ENCODE measurements around the gene FGB.

Gene FGB

DNA sequence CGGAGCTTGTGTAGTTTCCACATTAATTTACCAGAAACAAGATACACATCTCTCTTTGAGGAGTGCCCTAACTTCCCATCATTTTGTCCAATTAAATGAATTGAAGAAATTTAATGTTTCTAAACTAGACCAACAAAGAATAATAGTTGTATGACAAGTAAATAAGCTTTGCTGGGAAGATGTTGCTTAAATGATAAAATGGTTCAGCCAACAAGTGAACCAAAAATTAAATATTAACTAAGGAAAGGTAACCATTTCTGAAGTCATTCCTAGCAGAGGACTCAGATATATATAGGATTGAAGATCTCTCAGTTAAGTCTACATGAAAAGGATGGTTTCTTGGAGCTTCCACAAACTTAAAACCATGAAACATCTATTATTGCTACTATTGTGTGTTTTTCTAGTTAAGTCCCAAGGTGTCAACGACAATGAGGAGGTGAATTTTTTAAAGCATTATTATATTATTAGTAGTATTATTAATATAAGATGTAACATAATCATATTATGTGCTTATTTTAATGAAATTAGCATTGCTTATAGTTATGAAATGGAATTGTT is at the start of gene FGB:
TSS of gene FGB (plus strand) at position 315 of the 558 bp plus-strand sequence. CDS start at position 323, 8 bp downstream.
- Histone ChIP-seq H3K4me3 (ENCODE audit: low read depth, low read length) (no peak within 1 kb of the TSS), H3K9me3 (ENCODE audit: severe bottlenecking) (no peaks in the 10 kb centered on the region)
- TF ChIP-seq, protein P1, sequence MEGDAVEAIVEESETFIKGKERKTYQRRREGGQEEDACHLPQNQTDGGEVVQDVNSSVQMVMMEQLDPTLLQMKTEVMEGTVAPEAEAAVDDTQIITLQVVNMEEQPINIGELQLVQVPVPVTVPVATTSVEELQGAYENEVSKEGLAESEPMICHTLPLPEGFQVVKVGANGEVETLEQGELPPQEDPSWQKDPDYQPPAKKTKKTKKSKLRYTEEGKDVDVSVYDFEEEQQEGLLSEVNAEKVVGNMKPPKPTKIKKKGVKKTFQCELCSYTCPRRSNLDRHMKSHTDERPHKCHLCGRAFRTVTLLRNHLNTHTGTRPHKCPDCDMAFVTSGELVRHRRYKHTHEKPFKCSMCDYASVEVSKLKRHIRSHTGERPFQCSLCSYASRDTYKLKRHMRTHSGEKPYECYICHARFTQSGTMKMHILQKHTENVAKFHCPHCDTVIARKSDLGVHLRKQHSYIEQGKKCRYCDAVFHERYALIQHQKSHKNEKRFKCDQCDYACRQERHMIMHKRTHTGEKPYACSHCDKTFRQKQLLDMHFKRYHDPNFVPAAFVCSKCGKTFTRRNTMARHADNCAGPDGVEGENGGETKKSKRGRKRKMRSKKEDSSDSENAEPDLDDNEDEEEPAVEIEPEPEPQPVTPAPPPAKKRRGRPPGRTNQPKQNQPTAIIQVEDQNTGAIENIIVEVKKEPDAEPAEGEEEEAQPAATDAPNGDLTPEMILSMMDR (IDR thresholded peaks at IDR 0.05; ENCODE audit: low read depth, low read length), result no peak

DNA sequence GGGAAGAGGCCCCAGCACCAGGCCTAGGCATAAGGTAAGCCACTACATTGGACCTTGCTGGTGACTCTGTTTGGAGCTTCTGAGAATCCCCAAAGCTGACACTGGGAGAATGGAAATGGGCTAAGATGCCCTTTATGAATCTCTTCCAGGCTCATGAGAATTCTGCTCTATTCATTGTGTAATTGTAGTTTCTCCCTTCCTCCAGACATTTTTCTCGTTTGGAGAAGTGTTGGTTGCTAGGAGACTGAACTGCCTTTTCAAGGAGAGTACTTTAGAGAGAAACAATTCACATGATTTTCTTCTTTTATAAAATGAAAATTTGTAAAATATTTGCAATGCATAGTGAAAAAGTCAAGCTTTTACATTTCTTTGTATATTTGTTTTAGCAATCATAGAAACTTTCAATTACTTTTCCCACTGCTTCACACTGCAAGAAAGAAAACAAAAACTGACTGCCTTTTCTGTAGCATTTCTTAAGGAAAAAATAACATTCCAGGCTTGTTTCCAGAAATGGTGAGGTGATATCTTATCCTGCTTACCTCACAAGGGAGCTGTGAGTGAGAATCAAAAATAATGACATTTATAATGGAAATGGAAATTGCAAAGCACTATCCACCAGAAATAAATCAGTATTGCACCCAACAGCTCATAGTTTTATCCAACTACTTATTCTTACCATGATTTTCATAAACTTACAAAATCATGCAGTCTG is 46.3 kb upstream of the FGB start:
- no peaks in the 10 kb centered on the region for H3K9me3 ChIP-seq (ENCODE audit: severe bottlenecking)
- no peak for DNase-seq
- no peaks in the 10 kb centered on the region for H3K36me3 ChIP-seq
- H3K4me3 ChIP-seq (ENCODE audit: low read depth, low read length), result no peak overlapping the region
- TF ChIP-seq, protein P1 (IDR thresholded peaks at IDR 0.05; ENCODE audit: low read depth, low read length), result no peak
- no peak overlapping the region for H3K27ac ChIP-seq
- peaks cover 10% of the 10 kb centered on the region for H3K27me3 ChIP-seq (ENCODE audit: insufficient read depth, low read depth, severe bottlenecking)

More for the DNA sequence above, at the start of gene FGB:
- Histone ChIP-seq H3K27me3 (ENCODE audit: insufficient read depth, low read depth, severe bottlenecking) (no peaks in the 10 kb centered on the region), H3K27ac (no peak within 1 kb of the TSS), H3K36me3 (no peaks in the 10 kb centered on the region)
- no peak for DNase-seq

- DNase-seq, result no peak
- H3K36me3 ChIP-seq, result no peaks in the 10 kb centered on the region
- H3K27me3 ChIP-seq (ENCODE audit: insufficient read depth, low read depth, severe bottlenecking), result peaks cover 10% of the 10 kb centered on the region
- no peak overlapping the region for H3K27ac ChIP-seq
- TF ChIP-seq, protein P1 (IDR thresholded peaks at IDR 0.05; ENCODE audit: low read depth, low read length), result no peak
- no peak overlapping the region for H3K4me3 ChIP-seq (ENCODE audit: low read depth, low read length)
- no peaks in the 10 kb centered on the region for H3K9me3 ChIP-seq (ENCODE audit: severe bottlenecking)
Measured at GRCh38 chr4:154517591-154517990, 45.2 kb upstream of the FGB start.

DNA sequence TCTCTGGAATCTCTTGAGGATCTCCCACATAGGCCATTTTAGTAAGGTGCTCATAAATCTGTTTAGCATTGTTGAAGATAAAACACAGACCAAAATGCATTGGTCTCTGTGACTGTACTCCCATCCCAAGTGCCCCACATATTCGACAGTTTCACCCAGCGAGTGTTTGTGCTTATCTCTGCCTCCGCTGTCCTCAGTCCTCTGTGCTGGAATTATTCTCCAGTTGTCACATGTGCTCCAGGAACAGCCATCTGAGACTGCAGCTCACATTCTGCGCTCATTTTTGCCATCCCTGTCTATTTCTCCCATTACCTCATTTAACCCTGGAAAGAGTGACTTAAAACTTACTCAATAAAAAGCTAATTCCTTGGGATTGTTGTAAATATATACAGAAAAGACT is 43.6 kb upstream of the FGB start:
- H3K27ac ChIP-seq, result no peak overlapping the region
- H3K27me3 ChIP-seq (ENCODE audit: insufficient read depth, low read depth, severe bottlenecking), result peaks cover 10% of the 10 kb centered on the region
- H3K9me3 ChIP-seq (ENCODE audit: severe bottlenecking), result no peaks in the 10 kb centered on the region
- no peaks in the 10 kb centered on the region for H3K36me3 ChIP-seq
- TF ChIP-seq, protein P1 (IDR thresholded peaks at IDR 0.05; ENCODE audit: low read depth, low read length), result no peak
- DNase-seq, result no peak
- H3K4me3 ChIP-seq (ENCODE audit: low read depth, low read length), result no peak overlapping the region

- H3K27ac ChIP-seq, result no peak overlapping the region
- DNase-seq, result no peak
- no peaks in the 10 kb centered on the region for H3K9me3 ChIP-seq (ENCODE audit: severe bottlenecking)
- H3K36me3 ChIP-seq, result no peaks in the 10 kb centered on the region
- H3K27me3 ChIP-seq (ENCODE audit: insufficient read depth, low read depth, severe bottlenecking), result peaks cover 10% of the 10 kb centered on the region
- TF ChIP-seq, protein P1 (IDR thresholded peaks at IDR 0.05; ENCODE audit: low read depth, low read length), result no peak
- H3K4me3 ChIP-seq (ENCODE audit: low read depth, low read length), result no peak overlapping the region
Measured at GRCh38 chr4:154521607-154522006, 41.2 kb upstream of the FGB start.

Measured in WERI-Rb-1 (cell line).